ENCODE data around the gene TMEM219.

- TF ChIP-seq POLR2A (IDR thresholded peaks at IDR 0.05; ENCODE audit: low read depth, low read length) (no peak), NRF1 (conservative IDR thresholded peaks at IDR 0.05; ENCODE audit: low read depth, low read length) (no peak), CTCF (IDR thresholded peaks at IDR 0.05 in 2 of 3, conservative IDR thresholded peaks at IDR 0.05 in 1 of 3; ENCODE audit: control insufficient read depth in 2 of 3, extremely low read depth in 1 of 3, insufficient read depth in 1 of 3, low read depth in 3 of 3, low read length in 3 of 3) (no peak), SP1 (IDR thresholded peaks at IDR 0.05; ENCODE audit: low read depth, low read length) (no peak), GABPA (IDR thresholded peaks at IDR 0.05; ENCODE audit: low read depth) (no peak), CREB1 (IDR thresholded peaks at IDR 0.05; ENCODE audit: low read depth) (no peak), NR2C2 (IDR thresholded peaks at IDR 0.05; ENCODE audit: borderline replicate concordance, control insufficient read depth, insufficient read length, low read depth) (no peak), E2F4 (IDR thresholded peaks at IDR 0.05; ENCODE audit: low read depth, low read length) (no peak), NR2C1 (IDR thresholded peaks at IDR 0.05) (no peak), USF1 (IDR thresholded peaks at IDR 0.05; ENCODE audit: borderline replicate concordance, extremely low read length, insufficient read depth, low read depth, low read length) (no peak)
These were observed 54.8 kb downstream of the TMEM219 start for GRCh38 chr16:30016555-30017276.

Data from GM12878 (cell line).